PC-9 (cell line): ENCODE measurements around the gene PHACTR3.

Experiments
- CTCF ChIP-seq: fragments of 200-600 bp; sonication (generic); conservative IDR thresholded peaks from 2 replicates; pipeline ENCODE4 v1.6.1; 2017; ENCODE audit warnings: mixed run types, antibody characterized with exemption, mild to moderate bottlenecking, moderate library complexity
- EZH2 ChIP-seq: fragments of 200-600 bp; sonication (generic); IDR thresholded peaks from 2 replicates; pipeline ENCODE4 v1.8.0; 2017; ENCODE audit warnings: antibody characterized with exemption, low read depth

GRCh38 chr20:59802471-59803221 is 198.3 kb downstream of the PHACTR3 start:
- TF ChIP-seq CTCF (no peak), EZH2 (no peak)
